SK-N-SH treated with all-trans-retinoic acid at 6 μM for 48 hours (cell line): ENCODE data around the gene STK26.

ENCODE experiments used
- ATAC-seq: fragments of 200-7000 bp; cut with Tn5 transposase; 3 replicates; pipeline ENCODE4 v1.9.1; 2020; ENCODE audit warnings: mild to moderate bottlenecking, moderate library complexity
- ARNTL ChIP-seq: fragments of 450-650 bp; formaldehyde crosslinking; IDR thresholded peaks from 2 replicates; pipeline ENCODE4 v1.5.0; 2020; ENCODE audit warnings: low read depth, mild to moderate bottlenecking, moderate library complexity, borderline replicate concordance
- BACH2 ChIP-seq: fragments of 250-450 bp; sonication (Bioruptor Pico); IDR thresholded peaks from 2 replicates; pipeline ENCODE4 v1.9.0; 2021; ENCODE audit warnings: mild to moderate bottlenecking, borderline replicate concordance
- ESRRG ChIP-seq: fragments of 250-450 bp; sonication (Bioruptor Pico); IDR thresholded peaks from 2 replicates; pipeline ENCODE4 v1.6.1; 2021; ENCODE audit warnings: mild to moderate bottlenecking
- GLIS3 ChIP-seq: fragments of 250-450 bp; sonication (Bioruptor Pico); IDR thresholded peaks from 2 replicates; pipeline ENCODE4 v1.5.0; 2020; ENCODE audit warnings: mild to moderate bottlenecking, moderate library complexity
- PPARA ChIP-seq: fragments of 250-450 bp; sonication (Bioruptor Pico); IDR thresholded peaks from 2 replicates; pipeline ENCODE4 v1.5.0; 2020; ENCODE audit warnings: mild to moderate bottlenecking, borderline replicate concordance
- RARB ChIP-seq: fragments of 250-450 bp; sonication (Bioruptor Pico); IDR thresholded peaks from 2 replicates; pipeline ENCODE4 v1.8.0; 2021; ENCODE audit warnings: mild to moderate bottlenecking, moderate library complexity
- SNAI2 ChIP-seq: fragments of 250-450 bp; sonication (Bioruptor Pico); IDR thresholded peaks from 2 replicates; pipeline ENCODE4 v1.5.0; 2020; ENCODE audit warnings: mild to moderate bottlenecking, moderate library complexity
- TCF4 ChIP-seq: fragments of 250-450 bp; sonication (Bioruptor Pico); IDR thresholded peaks from 2 replicates; pipeline ENCODE4 v1.8.0; 2021; ENCODE audit warnings: mild to moderate bottlenecking, moderate library complexity, borderline replicate concordance
- TOX ChIP-seq: fragments of 250-450 bp; sonication (Bioruptor Pico); IDR thresholded peaks from 2 replicates; pipeline ENCODE4 v1.8.0; 2021; ENCODE audit warnings: mild to moderate bottlenecking, moderate library complexity, borderline replicate concordance
- ZFP3 ChIP-seq: fragments of 250-450 bp; sonication (Bioruptor Pico); IDR thresholded peaks from 2 replicates; pipeline ENCODE4 v1.5.0; 2020; ENCODE audit warnings: mild to moderate bottlenecking, moderate library complexity
- ZNF70 ChIP-seq: fragments of 450-650 bp; formaldehyde crosslinking; IDR thresholded peaks from 2 replicates; pipeline ENCODE4 v1.5.0; 2020; ENCODE audit warnings: mild to moderate bottlenecking, moderate library complexity
- TF ChIP-seq, protein P1 (sequence below): fragments of 250-450 bp; sonication (Bioruptor Pico); IDR thresholded peaks from 2 replicates; pipeline ENCODE4 v1.8.0; 2020; ENCODE audit warnings: mild to moderate bottlenecking, moderate library complexity, borderline replicate concordance
- TF ChIP-seq, protein P2 (sequence below): fragments of 250-450 bp; sonication (Bioruptor Pico); IDR thresholded peaks from 2 replicates; pipeline ENCODE4 v1.5.1; 2020; ENCODE audit warnings: low read depth, mild to moderate bottlenecking, moderate library complexity
- TF ChIP-seq, protein P3 (sequence below): fragments of 250-450 bp; sonication (Bioruptor Pico); IDR thresholded peaks from 2 replicates; pipeline ENCODE4 v1.5.0; 2020; ENCODE audit warnings: mild to moderate bottlenecking, moderate library complexity
- TF ChIP-seq, protein P4 (sequence below): fragments of 250-450 bp; sonication (Bioruptor Pico); IDR thresholded peaks from 2 replicates; pipeline ENCODE4 v1.8.0; 2021; ENCODE audit warnings: low read depth, mild to moderate bottlenecking, moderate library complexity, borderline replicate concordance

STK26 gene

DNA sequence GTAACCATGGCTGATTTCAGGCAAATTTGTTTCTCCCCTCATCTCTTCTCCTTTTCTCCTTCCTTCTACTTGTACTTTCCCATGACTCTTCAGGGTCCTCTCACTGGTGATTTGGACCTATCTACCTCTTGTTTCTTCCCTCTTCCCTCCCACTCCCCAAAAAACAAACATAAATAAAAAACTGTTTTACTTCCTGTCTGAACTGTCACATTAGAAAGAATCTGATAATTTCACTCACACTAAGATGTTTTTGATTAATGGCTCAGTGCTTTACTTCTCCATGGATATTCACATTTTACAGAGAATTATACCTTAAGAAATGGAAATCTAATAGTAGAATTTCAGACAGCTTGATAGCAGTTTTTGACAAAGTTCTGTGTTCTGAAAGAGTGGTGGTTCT lies 7.2 kb downstream of the STK26 start:
- TF ChIP-seq PPARA (no peak), BACH2 (no peak), ESRRG (CRISPR knock-in tag) (no peak)
- TF ChIP-seq, protein P1, sequence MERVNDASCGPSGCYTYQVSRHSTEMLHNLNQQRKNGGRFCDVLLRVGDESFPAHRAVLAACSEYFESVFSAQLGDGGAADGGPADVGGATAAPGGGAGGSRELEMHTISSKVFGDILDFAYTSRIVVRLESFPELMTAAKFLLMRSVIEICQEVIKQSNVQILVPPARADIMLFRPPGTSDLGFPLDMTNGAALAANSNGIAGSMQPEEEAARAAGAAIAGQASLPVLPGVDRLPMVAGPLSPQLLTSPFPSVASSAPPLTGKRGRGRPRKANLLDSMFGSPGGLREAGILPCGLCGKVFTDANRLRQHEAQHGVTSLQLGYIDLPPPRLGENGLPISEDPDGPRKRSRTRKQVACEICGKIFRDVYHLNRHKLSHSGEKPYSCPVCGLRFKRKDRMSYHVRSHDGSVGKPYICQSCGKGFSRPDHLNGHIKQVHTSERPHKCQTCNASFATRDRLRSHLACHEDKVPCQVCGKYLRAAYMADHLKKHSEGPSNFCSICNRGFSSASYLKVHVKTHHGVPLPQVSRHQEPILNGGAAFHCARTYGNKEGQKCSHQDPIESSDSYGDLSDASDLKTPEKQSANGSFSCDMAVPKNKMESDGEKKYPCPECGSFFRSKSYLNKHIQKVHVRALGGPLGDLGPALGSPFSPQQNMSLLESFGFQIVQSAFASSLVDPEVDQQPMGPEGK (CRISPR knock-in tag): no peak
- TF ChIP-seq, protein P2, sequence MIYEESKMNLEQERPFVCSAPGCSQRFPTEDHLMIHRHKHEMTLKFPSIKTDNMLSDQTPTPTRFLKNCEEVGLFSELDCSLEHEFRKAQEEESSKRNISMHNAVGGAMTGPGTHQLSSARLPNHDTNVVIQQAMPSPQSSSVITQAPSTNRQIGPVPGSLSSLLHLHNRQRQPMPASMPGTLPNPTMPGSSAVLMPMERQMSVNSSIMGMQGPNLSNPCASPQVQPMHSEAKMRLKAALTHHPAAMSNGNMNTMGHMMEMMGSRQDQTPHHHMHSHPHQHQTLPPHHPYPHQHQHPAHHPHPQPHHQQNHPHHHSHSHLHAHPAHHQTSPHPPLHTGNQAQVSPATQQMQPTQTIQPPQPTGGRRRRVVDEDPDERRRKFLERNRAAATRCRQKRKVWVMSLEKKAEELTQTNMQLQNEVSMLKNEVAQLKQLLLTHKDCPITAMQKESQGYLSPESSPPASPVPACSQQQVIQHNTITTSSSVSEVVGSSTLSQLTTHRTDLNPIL (CRISPR knock-in tag): no peak
- TF ChIP-seq, all 23 proteins: peak for 0
- ATAC-seq: no peak

DNA sequence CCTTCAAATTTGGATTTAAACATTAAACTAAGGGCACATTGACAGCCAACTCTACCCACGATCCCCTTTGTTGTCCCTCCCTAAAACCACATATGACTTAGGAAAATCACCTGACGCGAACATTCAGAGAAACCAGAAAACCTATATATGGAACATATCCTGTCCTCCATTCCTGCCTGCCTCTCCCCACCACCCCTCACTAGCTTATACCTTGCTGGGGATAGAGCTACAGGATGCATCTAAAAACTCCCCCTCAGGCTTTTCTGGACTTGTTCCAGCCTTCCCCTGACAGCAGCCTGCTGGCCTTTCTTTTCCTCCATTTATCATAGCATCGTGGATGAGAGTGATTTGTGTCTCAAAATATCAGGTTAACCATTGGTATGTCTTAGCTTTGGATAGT lies 8.8 kb downstream of the STK26 start:
- TF ChIP-seq ZNF70 (no peak), BACH2 (no peak), ESRRG (CRISPR knock-in tag) (no peak), TCF4 (no peak), ARNTL (CRISPR knock-in tag) (no peak), ZFP3 (CRISPR knock-in tag) (no peak)
- TF ChIP-seq, protein P1 (CRISPR knock-in tag): no peak
- TF ChIP-seq, protein P2 (CRISPR knock-in tag): no peak
- TF ChIP-seq, protein P3, sequence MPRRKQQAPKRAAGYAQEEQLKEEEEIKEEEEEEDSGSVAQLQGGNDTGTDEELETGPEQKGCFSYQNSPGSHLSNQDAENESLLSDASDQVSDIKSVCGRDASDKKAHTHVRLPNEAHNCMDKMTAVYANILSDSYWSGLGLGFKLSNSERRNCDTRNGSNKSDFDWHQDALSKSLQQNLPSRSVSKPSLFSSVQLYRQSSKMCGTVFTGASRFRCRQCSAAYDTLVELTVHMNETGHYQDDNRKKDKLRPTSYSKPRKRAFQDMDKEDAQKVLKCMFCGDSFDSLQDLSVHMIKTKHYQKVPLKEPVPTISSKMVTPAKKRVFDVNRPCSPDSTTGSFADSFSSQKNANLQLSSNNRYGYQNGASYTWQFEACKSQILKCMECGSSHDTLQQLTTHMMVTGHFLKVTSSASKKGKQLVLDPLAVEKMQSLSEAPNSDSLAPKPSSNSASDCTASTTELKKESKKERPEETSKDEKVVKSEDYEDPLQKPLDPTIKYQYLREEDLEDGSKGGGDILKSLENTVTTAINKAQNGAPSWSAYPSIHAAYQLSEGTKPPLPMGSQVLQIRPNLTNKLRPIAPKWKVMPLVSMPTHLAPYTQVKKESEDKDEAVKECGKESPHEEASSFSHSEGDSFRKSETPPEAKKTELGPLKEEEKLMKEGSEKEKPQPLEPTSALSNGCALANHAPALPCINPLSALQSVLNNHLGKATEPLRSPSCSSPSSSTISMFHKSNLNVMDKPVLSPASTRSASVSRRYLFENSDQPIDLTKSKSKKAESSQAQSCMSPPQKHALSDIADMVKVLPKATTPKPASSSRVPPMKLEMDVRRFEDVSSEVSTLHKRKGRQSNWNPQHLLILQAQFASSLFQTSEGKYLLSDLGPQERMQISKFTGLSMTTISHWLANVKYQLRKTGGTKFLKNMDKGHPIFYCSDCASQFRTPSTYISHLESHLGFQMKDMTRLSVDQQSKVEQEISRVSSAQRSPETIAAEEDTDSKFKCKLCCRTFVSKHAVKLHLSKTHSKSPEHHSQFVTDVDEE (CRISPR knock-in tag): no peak
- TF ChIP-seq, protein P4, sequence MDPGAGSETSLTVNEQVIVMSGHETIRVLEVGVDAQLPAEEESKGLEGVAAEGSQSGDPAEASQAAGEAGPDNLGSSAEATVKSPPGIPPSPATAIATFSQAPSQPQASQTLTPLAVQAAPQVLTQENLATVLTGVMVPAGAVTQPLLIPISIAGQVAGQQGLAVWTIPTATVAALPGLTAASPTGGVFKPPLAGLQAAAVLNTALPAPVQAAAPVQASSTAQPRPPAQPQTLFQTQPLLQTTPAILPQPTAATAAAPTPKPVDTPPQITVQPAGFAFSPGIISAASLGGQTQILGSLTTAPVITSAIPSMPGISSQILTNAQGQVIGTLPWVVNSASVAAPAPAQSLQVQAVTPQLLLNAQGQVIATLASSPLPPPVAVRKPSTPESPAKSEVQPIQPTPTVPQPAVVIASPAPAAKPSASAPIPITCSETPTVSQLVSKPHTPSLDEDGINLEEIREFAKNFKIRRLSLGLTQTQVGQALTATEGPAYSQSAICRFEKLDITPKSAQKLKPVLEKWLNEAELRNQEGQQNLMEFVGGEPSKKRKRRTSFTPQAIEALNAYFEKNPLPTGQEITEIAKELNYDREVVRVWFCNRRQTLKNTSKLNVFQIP: no peak
- no peak for ATAC-seq

DNA sequence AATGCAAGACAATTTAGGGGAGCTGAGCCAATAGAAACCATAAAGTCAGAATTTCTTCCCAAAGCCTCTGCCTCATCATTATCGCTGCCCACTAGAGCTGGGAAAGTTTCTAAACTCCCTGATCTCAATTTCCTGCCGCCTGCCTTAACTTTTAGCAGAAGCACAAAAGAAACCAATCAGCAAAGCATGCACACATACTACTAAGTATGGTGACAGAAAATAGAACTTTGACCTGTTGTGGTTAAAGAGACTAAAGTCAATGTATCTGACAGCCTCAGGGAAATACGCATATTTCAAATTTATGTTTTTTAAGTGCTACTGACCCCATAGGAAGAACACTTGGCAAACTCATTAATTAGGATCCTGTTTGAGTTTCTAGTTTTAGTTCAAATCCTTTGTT lies 10.1 kb downstream of the STK26 start:
- no peak for ATAC-seq
- TF ChIP-seq, protein P2 (CRISPR knock-in tag): no peak
- TF ChIP-seq ZFP3 (CRISPR knock-in tag): no peak
- TF ChIP-seq ESRRG (CRISPR knock-in tag): no peak

DNA sequence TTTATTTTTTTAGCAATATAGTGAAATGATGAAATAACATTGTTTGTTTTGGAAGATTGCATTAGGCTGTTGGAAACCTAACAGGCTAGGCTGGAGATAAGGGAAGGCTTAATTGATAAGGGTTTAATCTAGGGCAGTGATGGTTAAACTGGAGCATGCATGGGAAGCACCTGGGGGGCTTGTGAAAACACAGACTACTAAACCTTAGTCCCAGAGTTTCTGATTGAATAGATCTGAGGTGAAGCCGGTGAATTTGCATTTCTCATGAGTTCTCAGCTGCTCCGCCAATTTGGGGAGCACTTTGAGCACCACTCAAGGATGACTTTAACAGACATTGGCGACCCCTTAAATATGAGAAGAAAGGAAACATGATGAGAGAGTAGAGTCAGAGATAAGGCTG lies 11.5 kb downstream of the STK26 start:
- TF ChIP-seq TOX (no peak), GLIS3 (CRISPR knock-in tag) (no peak), SNAI2 (CRISPR knock-in tag) (no peak), BACH2 (no peak), RARB (CRISPR knock-in tag) (no peak)
- TF ChIP-seq, protein P1 (CRISPR knock-in tag): no peak
- ATAC-seq: no peak
